SK-MEL-5 (cell line): Measurements from ENCODE around the gene SMC1B. TPM values are rescaled to one million over a fixed set of nuclear protein-coding genes. Genes with fewer than 3 reads are reported as not detected.

ENCODE experiments used
- DNase-seq: peaks from one replicate; pipeline ENCODE4 v3.0.0-alpha.2; 2016; ENCODE audit warnings: low read depth, low spot score
- in situ Hi-C: cut with HindIII; loops from 2 replicates; pipeline ENCODE4 v1.10.0; 2016; ENCODE audit warnings: low sequenced_read_pairs, high pct_unique_total_duplicates, low pct_unique_long_range_greater_than_20kb
- polyA plus RNA-seq, 2 experiments: library from polyadenylated mRNA; depleted of rRNA; stranded (reverse); fragments of >200 nt; gene quantifications; 2 replicates each; pipeline ENCODE4 v1.2.3, GENCODE V29; 2015
- total RNA-seq: library from RNA; depleted of rRNA; stranded (reverse); fragments of >200 nt; shearing (Covaris generic); gene quantifications from 2 replicates; pipeline ENCODE4 v1.2.3, GENCODE V29; 2014; rRNA removed

Gene SMC1B, protein sequence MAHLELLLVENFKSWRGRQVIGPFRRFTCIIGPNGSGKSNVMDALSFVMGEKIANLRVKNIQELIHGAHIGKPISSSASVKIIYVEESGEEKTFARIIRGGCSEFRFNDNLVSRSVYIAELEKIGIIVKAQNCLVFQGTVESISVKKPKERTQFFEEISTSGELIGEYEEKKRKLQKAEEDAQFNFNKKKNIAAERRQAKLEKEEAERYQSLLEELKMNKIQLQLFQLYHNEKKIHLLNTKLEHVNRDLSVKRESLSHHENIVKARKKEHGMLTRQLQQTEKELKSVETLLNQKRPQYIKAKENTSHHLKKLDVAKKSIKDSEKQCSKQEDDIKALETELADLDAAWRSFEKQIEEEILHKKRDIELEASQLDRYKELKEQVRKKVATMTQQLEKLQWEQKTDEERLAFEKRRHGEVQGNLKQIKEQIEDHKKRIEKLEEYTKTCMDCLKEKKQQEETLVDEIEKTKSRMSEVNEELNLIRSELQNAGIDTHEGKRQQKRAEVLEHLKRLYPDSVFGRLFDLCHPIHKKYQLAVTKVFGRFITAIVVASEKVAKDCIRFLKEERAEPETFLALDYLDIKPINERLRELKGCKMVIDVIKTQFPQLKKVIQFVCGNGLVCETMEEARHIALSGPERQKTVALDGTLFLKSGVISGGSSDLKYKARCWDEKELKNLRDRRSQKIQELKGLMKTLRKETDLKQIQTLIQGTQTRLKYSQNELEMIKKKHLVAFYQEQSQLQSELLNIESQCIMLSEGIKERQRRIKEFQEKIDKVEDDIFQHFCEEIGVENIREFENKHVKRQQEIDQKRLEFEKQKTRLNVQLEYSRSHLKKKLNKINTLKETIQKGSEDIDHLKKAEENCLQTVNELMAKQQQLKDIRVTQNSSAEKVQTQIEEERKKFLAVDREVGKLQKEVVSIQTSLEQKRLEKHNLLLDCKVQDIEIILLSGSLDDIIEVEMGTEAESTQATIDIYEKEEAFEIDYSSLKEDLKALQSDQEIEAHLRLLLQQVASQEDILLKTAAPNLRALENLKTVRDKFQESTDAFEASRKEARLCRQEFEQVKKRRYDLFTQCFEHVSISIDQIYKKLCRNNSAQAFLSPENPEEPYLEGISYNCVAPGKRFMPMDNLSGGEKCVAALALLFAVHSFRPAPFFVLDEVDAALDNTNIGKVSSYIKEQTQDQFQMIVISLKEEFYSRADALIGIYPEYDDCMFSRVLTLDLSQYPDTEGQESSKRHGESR
- 0.16 and 0.19 TPM in 2 replicates for total RNA-seq
- 0.10 and 0.25 TPM in 2 replicates for polyA plus RNA-seq (2015; cell fraction: cytosol; rRNA removed)
- 0.11 and 0.54 TPM in 2 replicates for polyA plus RNA-seq (2015; cell fraction: nucleus; rRNA removed)

DNA sequence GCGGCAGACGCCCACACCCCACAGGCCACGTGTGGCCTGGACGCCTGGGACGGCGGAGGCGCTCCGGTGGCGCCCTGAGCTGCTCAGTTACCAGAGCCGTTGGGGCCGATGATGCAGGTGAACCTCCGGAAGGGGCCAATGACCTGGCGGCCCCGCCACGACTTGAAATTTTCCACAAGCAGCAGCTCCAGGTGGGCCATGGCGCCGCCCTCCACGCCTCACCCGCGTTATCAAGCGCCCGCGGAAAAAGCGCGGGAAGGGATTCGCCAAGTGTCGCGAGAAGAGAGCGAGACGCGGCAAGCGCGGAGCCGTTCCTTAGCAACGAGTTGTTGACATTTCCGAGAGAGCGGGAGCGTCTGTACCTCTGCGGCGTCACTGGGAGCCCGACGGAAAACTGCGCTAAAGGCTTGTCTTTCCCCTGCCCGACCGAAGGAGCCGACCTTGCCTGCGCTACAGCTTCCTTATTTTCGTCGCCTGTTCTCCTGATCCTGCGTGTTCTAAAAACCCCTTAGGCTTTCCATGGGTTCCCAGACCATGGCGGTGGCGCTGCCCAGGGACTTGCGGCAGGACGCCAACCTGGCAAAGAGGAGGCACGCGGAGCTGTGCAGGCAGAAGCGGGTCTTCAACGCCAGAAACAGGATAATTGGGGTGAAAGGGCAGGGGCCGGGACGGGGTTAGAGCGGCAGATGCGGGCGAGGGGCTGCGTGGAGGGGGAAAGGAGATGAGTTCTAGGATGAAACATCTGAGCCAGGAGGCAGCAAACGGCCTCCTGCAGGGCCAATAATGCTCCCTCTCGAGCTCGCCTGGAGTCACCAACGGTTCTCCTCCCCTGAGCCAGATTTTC, at the start of gene SMC1B, which contains the start of gene RIBC2:
Gene SMC1B, minus strand, starts transcription at position 232 of the 844 bp plus-strand sequence. Its CDS starts 32 bp downstream, at position 200.
Gene RIBC2, plus strand, starts transcription at position 326 of the 844 bp plus-strand sequence. Its CDS starts 194 bp downstream, at position 520.
- in situ Hi-C loops: no loop called here
- peak; percentile 87 for DNase-seq

DNA sequence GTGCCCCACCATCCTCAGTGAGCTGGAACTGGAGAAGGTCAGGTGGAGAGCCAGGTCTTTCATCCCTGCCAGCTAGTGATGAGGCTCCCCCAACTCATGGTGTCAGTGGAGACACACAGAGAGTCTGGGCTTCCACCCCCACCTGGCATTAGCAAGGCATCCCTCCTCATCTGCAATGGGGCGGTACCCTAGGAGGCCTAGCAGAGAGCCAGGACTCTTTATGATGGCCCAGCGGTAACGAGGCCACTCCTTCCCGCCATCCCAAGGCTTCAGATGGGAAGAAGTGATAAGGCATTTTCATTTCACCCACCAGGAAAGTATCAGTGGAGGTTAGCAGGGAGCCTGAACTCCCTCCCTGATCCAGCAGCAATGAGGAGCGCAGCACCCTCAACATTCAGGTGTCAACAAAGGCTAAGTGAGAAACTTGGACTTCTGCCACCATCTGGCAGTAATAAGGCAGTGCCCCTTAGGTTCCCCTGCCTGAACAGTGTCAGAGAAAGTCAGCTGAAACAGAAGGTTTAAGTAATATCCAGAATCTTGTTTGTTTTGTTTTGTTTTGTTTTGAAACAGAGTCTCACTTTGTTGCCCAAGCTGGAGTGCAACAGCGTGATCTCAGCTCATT, 48.7 kb upstream of the SMC1B start:
- in situ Hi-C loops: no loop called here
- peak; percentile 34 for DNase-seq

DNA sequence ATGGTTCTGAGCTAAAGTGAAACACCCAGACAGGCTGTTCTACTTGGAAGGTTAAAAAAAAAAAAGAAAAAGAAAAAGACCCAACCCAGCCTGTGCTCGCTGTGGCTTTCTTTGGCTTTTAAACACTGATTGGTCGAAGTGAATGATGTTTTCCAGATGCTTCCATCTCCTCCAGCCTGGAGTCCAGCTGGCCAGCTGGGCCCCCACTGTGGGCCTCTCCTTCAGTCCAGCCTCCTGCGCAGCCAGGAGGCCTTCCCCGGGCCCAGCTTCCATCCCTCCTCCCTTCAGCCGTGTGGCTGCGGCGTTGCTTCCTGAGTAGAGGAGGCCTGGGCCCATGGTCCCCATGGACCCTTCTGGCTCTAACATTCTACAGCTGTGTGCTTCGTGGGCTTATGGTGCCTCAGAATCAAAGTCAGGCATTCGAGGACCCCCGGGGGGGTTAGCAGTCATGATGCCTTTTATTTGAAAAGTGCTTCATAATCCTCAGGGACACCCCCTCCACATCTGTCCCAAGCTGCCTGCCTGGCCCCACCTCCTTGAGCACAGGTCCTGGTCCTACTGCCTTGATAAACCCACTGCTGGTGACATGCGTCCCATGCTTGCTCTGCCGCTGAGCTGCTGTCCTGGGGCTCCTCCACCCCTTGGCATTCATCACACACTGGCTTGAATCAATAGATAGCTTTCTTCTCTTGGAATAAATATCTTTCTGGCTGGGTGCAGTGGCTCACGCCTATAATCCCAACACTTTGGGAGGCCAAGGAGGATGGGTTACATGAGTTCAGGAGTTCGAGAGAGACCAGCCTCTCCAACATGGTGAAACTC, 47.1 kb upstream of the SMC1B start:
- DNase-seq: no peak
- in situ Hi-C loops: no loop called here

DNA sequence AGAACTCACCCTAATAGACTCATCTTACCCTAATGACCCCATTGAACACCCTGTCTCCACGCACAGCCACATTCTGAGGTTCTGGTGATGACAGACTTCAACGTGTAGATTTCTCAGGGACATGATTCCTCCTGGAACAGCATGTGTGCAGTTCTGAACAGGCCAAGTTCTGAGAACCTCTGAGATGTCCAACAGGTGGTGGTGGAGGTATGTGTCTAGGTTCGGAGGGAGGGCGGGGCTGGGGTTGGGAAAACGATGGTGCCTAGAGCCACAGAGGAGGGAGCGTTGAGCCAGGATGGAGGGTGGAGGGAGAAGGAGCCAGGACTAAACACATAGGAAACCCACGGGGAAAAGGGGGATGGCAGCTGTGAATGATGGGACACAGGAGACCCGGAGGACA, 45.8 kb upstream of the SMC1B start:
- DNase-seq: no peak
- in situ Hi-C loops: no loop called here

DNA sequence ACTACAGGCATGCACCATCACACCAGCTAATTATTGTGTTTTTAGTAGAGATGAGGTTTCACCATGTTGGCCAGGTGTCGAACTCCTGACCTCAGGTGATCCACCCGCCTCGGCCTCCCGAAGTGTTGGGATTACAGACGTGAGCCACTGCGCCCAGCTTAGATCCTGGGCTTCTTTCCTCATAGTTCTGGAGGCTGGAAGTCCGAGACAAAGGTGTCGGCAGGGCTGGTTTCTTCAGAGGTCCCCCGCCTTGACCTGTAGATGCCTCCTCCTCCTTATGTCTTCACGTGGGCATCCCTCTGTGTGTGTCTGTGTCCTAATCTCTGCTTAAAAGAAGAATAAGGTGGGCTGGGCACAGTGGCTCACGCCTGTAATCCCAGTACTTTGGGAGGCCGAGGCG, 45.1 kb upstream of the SMC1B start:
- in situ Hi-C loops: no loop called here
- no peak for DNase-seq

DNA sequence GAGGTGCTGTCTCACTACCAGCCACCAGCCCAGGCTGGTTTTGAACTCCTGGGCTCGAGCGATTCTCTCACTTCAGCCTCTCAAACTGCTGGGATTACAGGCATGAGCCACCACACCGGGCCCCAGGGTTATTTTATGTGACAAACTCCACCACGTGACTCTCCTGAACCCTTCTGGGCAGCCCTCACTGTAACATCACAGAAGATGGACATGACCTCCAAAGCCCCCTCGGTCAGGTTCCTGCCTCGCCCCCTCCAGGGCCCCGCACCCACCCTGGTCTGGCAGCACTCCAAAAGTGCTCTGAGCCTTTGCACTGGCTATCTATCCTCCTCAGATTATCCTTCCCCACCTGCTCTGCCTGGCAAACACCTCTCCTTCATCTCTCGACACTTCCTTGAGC, 43.4 kb upstream of the SMC1B start:
- no peak for DNase-seq
- in situ Hi-C loops: no loop called here

DNA sequence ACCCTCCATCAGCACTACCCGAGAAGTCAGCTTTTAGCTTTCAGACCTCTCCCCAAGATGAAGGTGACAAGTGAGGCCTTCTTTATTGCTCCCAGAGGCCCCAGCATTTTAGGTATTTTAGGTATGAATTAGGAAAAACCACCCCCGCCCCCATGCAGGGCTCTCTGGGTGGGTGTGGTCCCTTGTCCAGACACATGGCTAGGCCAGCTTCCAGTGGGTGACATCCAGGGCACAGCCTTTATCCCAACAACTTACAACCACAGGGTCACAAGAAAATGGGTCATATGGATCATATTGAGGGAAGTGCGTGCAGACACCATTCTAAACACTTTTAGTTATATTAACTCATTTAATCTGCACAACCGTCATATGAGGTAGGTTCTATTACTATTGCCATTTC, 42.2 kb upstream of the SMC1B start:
- in situ Hi-C loops: no loop called here
- DNase-seq: no peak

DNA sequence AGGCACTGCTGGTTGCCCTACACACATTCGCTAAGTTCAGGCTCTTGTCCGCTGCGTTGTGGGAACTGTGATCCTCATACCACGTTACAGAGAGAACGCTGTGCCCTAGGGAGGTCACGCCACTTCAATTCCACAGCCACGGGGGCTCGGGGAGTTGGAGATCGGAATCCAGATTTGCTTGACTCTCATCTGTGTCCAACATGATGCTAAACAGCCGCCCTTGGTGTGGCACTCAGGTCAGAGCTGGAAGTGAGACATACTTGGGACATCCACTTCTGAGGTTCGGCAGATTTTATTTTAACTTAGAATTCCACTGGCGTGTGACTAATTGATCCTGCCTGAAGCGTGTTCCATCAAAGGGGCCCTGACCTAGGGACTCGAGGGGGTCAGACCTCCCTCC, 41.8 kb upstream of the SMC1B start:
- in situ Hi-C loops: no loop called here

DNA sequence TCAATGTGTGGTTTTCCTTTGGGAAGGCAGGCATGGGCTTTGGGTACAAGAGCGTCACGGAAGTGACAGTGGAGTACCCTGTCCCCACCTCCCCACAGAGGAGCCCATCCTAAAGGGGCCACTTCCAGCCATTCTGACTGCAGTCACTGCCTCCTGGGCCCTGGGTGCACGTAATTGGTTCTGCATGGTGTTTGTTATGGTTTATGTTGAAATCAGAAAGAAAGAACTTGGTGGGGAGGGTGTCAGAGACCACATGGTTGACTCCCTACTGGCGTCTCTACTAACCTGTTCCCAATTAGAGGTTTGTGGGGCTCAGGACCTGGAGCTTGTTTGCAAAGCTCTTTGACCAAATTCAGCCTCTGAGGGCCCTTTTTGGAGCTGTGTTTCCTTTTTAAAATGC, 40.9 kb upstream of the SMC1B start:
- DNase-seq: no peak
- in situ Hi-C loops: no loop called here

More for the DNA sequence above, 41.8 kb upstream of the SMC1B start:
- no peak for DNase-seq

DNA sequence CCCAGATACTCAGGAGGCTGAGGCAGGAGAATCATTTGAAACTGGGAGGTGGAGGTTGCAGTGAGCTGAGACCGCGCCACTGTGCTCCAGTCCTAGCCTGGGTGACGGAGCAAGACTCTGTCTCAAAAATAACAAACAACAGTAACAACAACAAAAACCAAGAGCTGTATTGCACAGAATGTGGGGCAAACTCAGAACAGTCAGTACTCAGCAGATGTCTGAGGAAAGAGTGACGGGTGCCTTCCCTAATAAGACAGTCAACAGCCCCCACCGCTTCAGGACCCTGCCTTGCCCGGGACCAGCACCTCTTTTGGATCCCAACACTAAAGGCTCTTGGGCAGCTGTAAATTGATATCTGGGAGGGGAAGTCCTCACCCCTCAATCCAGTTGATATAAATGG, 40.4 kb upstream of the SMC1B start:
- in situ Hi-C loops: no loop called here
- DNase-seq: no peak

DNA sequence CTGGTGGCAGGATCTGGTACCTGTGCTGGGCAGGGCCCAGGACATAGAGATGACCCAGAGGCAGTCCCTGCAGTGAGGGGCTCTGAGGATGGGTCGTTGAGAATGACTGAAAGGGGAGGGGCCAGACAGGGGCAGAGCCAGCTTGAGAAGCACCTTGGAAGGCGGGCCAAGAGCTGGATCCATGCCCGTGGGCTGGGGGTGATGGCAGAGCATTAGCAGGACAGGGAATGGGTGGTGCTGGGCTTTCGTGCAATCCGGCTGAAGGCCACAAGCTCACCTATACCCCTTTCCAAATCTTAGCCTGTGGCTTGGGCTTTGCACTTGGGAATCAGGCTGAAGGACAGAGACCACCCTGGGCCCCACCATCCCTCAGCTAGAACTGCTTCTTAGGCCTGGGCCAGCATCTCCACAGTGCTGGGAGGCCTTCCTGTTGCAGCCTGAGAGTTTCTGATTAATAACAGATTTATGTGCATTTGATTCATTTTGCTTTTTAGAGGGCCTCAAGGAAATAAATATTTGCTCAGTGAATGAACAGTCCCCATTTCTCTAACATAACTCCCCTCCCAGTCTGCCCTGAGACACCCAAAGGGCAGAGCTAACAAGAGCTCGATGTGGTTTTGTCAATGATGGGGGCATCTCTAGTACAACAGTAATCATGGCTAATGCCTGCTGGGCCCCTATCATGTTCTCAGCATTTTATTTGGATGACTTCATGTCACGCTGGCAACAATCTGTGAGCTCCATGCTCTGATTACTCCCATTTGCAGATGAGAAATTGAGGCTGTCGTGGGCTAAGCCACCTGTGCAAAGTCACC, 39.4 kb upstream of the SMC1B start:
- DNase-seq: no peak
- in situ Hi-C loops: no loop called here

DNA sequence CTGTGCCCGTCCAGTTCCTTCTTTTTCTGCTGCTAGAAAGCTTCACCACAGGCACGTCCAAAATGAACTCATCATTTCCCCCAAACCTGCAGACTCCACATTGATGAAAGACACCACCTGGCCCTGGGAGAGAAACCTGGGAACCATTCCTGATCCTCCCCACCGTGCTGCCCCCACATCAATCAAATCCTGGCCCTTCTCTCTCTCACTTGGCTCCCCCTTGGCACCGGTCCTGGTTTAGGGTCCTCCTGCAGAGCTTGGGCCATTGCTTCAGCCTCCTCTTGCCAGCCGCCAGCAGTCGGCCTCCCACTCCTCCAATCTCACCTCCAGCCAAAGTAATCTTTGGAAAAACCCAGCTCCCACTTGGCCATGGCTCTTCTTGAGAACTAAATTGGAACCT, 38.6 kb upstream of the SMC1B start:
- in situ Hi-C loops: no loop called here
- DNase-seq: no peak

DNA sequence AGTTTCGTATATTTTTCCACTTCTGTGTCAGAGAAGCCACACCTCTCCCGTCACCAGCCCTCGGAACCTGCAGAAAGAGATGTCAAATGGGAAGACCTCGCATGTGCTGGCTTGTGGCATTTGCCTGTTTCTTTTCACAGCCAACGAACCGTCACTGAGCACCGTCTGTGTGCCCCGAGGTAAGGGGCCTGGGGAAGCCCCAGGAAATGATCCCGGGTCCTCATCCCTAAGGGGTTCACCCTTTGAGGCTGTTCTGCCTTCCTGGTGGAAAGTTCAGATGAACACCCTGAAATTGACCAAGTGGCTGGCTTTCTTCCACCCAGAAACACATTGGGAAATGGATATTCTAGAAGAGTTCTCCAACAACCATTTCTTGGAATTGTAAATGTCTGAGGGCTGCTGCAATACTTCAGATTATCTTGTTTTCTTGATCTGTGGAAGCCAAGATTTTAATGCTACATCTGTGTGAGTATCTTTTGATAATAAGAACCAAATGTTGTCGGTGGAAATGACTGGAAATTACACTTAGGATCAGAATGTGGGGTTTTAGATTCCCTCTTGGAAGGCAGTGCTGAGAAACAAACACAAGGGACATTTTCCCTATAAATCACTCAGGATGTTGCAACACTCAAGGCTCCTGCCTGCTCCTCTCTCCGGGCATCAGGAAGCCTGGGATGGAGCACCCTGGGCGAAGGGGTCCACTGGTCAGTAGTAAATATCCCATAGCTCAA, 37.7 kb upstream of the SMC1B start:
- in situ Hi-C loops: no loop called here
- DNase-seq: no peak

DNA sequence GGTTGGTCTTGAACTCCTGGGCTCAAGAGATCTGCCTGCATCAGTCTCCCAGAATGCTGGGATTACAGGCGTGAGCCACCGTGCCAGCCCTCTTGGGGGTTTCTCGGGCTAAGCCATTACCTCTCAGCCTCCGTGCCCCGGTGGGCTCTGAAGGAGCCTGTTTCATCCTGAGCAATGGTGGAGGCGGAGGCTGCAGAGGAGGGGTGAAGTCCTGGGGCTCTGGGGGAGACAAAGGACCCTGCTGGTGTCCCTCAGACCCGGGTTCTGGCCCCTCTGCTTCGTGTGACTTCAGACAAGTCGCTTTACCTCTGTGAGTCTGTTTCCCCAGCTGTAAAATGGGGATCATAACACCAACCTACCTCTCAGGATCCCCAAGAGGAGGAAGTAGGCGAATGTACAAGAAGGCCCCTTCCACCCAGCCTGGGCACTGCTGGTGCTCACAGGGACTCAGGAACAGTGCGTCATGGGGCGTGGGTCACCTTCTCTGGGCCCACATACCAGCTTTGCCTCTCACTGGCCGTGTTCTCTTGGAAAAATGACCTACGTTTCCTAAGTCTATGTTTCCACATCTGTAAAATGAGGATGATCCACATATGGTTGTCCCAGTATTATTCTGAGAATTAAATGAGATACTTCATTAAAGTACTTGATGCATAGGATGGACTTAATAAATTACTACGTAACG, 36.8 kb upstream of the SMC1B start:
- in situ Hi-C loops: no loop called here
- DNase-seq: no peak
